CD4-positive, alpha-beta memory T cell (primary cell): Measurements from ENCODE around the gene FPGS. TPM values are rescaled to one million over a fixed set of nuclear protein-coding genes. Genes with fewer than 3 reads are reported as not detected.

Experiments used
- CTCF ChIA-PET: fragments of 350-600 bp; sonication (Branson Sonifier 250); formaldehyde crosslinking; loops from one replicate; lab custom pipeline; 2021; ENCODE audit warnings: inconsistent platforms; ENCODE audit not compliant: partially characterized antibody; lab: Charles Lee
- POLR2A ChIA-PET: fragments of 350-600 bp; sonication (Branson Sonifier 250); formaldehyde crosslinking; loops from one replicate; lab custom pipeline; 2021; ENCODE audit not compliant: partially characterized antibody; lab: Charles Lee
- DNase-seq, 5 donors: peaks; one replicate each; pipeline versions ENCODE4 v3.0.0 to v3.0.0-alpha.2; 2020 to 2022; ENCODE audit warnings: mixed read lengths in 1 of 5
- H3K27ac ChIP-seq: one replicate; pipeline ENCODE4 v1.7.0; 2013; ENCODE audit warnings: low read depth, low read length
- H3K27me3 ChIP-seq: 2 replicates; pipeline ENCODE4 v1.7.0; 2013; ENCODE audit warnings: mild to moderate bottlenecking, low read length, moderate library complexity; ENCODE audit not compliant: insufficient read depth
- H3K36me3 ChIP-seq: 2 replicates; pipeline ENCODE4 v1.7.0; 2013; ENCODE audit warnings: mild to moderate bottlenecking, low read length, moderate library complexity; ENCODE audit not compliant: insufficient read depth
- H3K4me1 ChIP-seq: 2 replicates; pipeline ENCODE4 v1.7.0; 2013; ENCODE audit warnings: mild to moderate bottlenecking, low read length, moderate library complexity; ENCODE audit not compliant: insufficient read depth
- H3K4me3 ChIP-seq, 2 donors: one replicate each; pipeline ENCODE4 v1.7.0; 2013; ENCODE audit warnings: low read length in 2 of 2, mild to moderate bottlenecking in 1 of 2
- H3K9me3 ChIP-seq, 2 donors: one replicate each; pipeline ENCODE4 v1.7.0; 2013; ENCODE audit warnings: low read length in 2 of 2, control low read depth in 1 of 2; ENCODE audit not compliant: control insufficient read depth in 1 of 2
- H3K27ac Mint-ChIP-seq, 7 donors: one replicate each; pipeline ENCODE4 v1.8.0; 2020 to 2021; ENCODE audit warnings: mixed read lengths in 7 of 7, mild to moderate bottlenecking in 6 of 7, inconsistent platforms in 3 of 7, moderate library complexity in 3 of 7
- H3K27me3 Mint-ChIP-seq, 2 donors: one replicate each; pipeline ENCODE4 v1.8.0; 2020 to 2021; ENCODE audit warnings: mixed read lengths in 2 of 2
- H3K36me3 Mint-ChIP-seq, 2 donors: one replicate each; pipeline ENCODE4 v1.8.0; 2020 to 2021; ENCODE audit warnings: mixed read lengths in 2 of 2, inconsistent platforms in 1 of 2, mild to moderate bottlenecking in 1 of 2
- H3K4me1 Mint-ChIP-seq, 4 donors: one replicate each; pipeline ENCODE4 v1.8.0; 2020 to 2021; ENCODE audit warnings: mixed read lengths in 4 of 4, mild to moderate bottlenecking in 1 of 4
- H3K4me3 Mint-ChIP-seq, 8 donors: one replicate each; pipeline ENCODE4 v1.8.0; 2020 to 2021; ENCODE audit warnings: mixed read lengths in 8 of 8, mild to moderate bottlenecking in 7 of 8, moderate library complexity in 6 of 8, inconsistent platforms in 3 of 8
- H3K9me3 Mint-ChIP-seq, 8 donors: one replicate each; pipeline ENCODE4 v1.8.0; 2020 to 2021; ENCODE audit warnings: mixed read lengths in 8 of 8, mild to moderate bottlenecking in 5 of 8, inconsistent platforms in 3 of 8, moderate library complexity in 1 of 8
- intact Hi-C: fragments of 100-400 bp; cut with micrococcal nuclease; formaldehyde crosslinking; loops from one replicate; pipeline ENCODE4 v1.15.1; 2023
- polyA plus RNA-seq, 2 donors: library from polyadenylated mRNA; unstranded; fragments of 300-500 nt; fragmentation: Illumina TruSeq; gene quantifications; one replicate each; pipeline ENCODE4 v1.2.3, GENCODE V29; 2021
- total RNA-seq, 2 experiments: library from RNA; stranded (reverse); gene quantifications; one replicate each; pipeline ENCODE4 v1.2.3, GENCODE V29; 2021

FPGS gene
- total and polyA plus RNA-seq, 4 experiments from 2014 or later: 49.4 to 101 (median 77.5) TPM

DNA sequence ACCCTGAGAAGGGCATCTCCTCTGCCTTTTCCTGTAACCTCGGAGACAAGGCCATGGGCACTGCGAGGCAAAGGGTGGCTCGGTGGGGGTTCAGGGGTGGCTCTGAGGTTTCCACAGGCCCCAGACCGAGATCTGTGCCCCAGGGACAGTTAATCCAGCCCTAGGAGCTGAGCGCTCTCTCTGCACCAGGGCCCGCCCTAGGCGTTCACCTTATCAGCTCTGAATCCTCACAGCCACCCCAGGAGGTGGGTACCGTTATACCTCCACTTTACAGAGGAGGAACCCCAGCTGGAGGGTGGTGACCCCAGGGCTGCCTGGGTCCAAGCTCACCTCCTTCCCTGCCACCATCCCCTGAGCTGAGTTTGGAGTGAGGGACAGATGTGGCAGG lies 54.0 kb downstream of the FPGS start:
- intact Hi-C loops: no loop called here
- H3K36me3 Mint-ChIP-seq: peaks cover 0 to 2% of the 10 kb centered on the region in 2 donors
- H3K4me1 Mint-ChIP-seq: peaks cover 17 to 52% (median 33%) of the 10 kb centered on the region in 4 donors
- no peaks in the 10 kb centered on the region for H3K9me3 ChIP-seq
- H3K4me3 ChIP-seq: no peak overlapping the region
- H3K4me3 Mint-ChIP-seq: no peak overlapping the region
- H3K9me3 Mint-ChIP-seq: no peaks in the 10 kb centered on the region
- H3K27ac Mint-ChIP-seq: peak overlapping the region in 2 of 7 donors; percentile 15 to 36
- no peak for DNase-seq
- H3K27ac ChIP-seq: no peak overlapping the region
- H3K27me3 ChIP-seq: no peaks in the 10 kb centered on the region
- POLR2A ChIA-PET: interaction anchor here (0.6 to 2.0 kb wide), 4 partner anchors 48 to 168 kb away, joined by 3 to 6 read pairs (median 4); partner anchors contain the start of genes CDK9 and FPGS
- CTCF ChIA-PET: no interaction called here
- H3K36me3 ChIP-seq: no peaks in the 10 kb centered on the region
- peaks cover 0 to 2% of the 10 kb centered on the region in 2 donors for H3K27me3 Mint-ChIP-seq
- peaks cover 48% of the 10 kb centered on the region for H3K4me1 ChIP-seq

DNA sequence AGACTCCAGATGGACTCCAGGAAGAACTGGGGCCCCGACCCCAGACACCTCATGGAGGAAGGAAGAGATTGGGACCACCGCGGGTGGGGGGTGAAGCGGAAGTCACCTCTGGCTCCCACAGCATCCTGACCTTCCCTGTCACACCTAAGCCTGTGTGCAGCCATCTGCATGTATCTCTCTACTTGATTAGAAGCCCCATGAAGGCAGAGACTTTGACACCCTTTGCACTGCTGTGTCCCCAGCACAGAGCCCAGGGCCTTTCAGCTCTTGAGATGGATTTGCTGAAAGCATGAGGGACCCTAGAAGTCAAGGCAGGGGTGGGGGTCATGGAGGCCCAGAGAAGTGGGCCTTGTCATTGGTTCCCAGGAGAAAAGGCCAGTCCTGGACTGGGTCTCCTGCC lies 54.6 kb downstream of the FPGS start:
- peaks cover 15 to 52% (median 34%) of the 10 kb centered on the region in 4 donors for H3K4me1 Mint-ChIP-seq

DNA sequence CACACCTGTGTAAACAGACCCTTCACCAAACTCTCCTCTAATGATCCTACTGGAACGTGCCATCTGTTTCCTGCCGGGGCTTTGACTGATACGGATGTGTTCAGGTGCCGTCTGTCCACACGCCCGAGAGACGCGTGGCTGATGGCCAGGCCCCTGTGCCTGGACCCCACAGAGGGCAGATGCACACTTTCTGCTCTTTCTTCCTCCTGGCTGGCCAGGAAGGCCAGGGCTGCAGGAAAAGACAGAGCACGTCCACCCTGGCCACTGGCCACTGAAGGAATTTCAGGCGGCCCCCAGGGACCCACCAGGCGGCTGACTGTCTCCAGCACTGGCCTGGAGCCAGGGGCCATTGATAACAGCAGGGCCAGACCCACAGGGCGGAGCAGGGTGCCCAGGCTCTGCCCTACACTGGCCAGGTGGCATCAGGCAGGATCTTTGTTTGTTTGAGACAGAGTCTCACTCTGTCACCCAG lies 55.4 kb downstream of the FPGS start:
- Histone ChIP-seq H3K36me3 (no peaks in the 10 kb centered on the region), H3K27me3 (no peaks in the 10 kb centered on the region), H3K4me3 (no peak overlapping the region), H3K27ac (no peak overlapping the region), H3K9me3 (no peaks in the 10 kb centered on the region), H3K4me1 (peaks cover 51% of the 10 kb centered on the region)
- Mint-ChIP-seq H3K4me3 (peak overlapping the region in 1 of 8 donors; percentile 39), H3K27ac (peak overlapping the region in 1 of 7 donors; percentile 52), H3K4me1 (peaks cover 22 to 54% (median 36%) of the 10 kb centered on the region in 4 donors), H3K9me3 (no peaks in the 10 kb centered on the region), H3K36me3 (peaks cover 0 to 2% of the 10 kb centered on the region in 2 donors), H3K27me3 (peaks cover 0 to 2% of the 10 kb centered on the region in 2 donors)
- no peak for DNase-seq
- ChIA-PET CTCF (interaction anchor here (1.5 kb wide), 1 partner anchor 12 kb away, joined by 8 read pairs; no protein-coding TSS in a partner anchor), POLR2A (no interaction called here)
- intact Hi-C loops: no loop called here

More for the DNA sequence above, 54.6 kb downstream of the FPGS start:
- no peak for DNase-seq
- peaks cover 48% of the 10 kb centered on the region for H3K4me1 ChIP-seq
- H3K27me3 ChIP-seq: no peaks in the 10 kb centered on the region
- no peaks in the 10 kb centered on the region for H3K9me3 ChIP-seq
- peaks cover 0 to 2% of the 10 kb centered on the region in 2 donors for H3K36me3 Mint-ChIP-seq
- no peak overlapping the region for H3K4me3 ChIP-seq
- peaks cover 0 to 2% of the 10 kb centered on the region in 2 donors for H3K27me3 Mint-ChIP-seq
- ChIA-PET CTCF (no interaction called here), POLR2A (no interaction called here)
- intact Hi-C loops: no loop called here
- H3K27ac ChIP-seq: no peak overlapping the region
- H3K27ac Mint-ChIP-seq: peak overlapping the region in 2 of 7 donors; percentile 41 to 43
- no peaks in the 10 kb centered on the region for H3K36me3 ChIP-seq
- H3K9me3 Mint-ChIP-seq: no peaks in the 10 kb centered on the region
- H3K4me3 Mint-ChIP-seq: no peak overlapping the region

DNA sequence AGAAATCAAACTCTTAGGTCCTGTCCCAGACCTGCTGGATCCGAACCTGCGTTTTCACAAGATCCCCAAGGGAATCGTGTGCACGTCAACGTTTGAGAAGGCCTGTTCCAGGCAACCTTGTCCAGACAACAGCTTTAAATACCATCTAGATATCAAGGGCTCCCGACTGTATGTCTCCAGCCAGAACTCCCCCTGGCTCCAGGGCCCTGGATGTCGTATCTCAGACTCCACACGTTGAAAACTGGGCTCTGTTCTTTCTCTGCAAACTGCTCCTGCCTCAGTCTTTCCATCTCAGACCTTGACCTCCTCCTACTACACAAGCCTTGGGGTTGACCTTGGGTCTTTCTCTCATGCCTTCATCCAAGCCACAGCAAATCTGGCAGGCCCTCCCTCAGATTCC lies 57.6 kb downstream of the FPGS start:
- H3K4me1 ChIP-seq: peaks cover 46% of the 10 kb centered on the region
- DNase-seq: no peak
- Mint-ChIP-seq H3K27me3 (peaks cover 0 to 2% of the 10 kb centered on the region in 2 donors), H3K27ac (peak overlapping the region in 6 of 7 donors; percentile 25 to 97 (median 90)), H3K4me1 (peaks cover 27 to 51% (median 37%) of the 10 kb centered on the region in 4 donors), H3K9me3 (no peaks in the 10 kb centered on the region), H3K36me3 (no peaks in the 10 kb centered on the region), H3K4me3 (no peak overlapping the region)
- no peaks in the 10 kb centered on the region for H3K9me3 ChIP-seq
- CTCF ChIA-PET: no interaction called here
- POLR2A ChIA-PET: interaction anchor here (0.7 to 3.6 kb wide), 2 partner anchors 74 to 77 kb away, joined by 3 to 10 read pairs; partner anchors contain the start of gene CDK9
- no peak overlapping the region for H3K27ac ChIP-seq
- no peaks in the 10 kb centered on the region for H3K36me3 ChIP-seq
- no peak overlapping the region for H3K4me3 ChIP-seq
- H3K27me3 ChIP-seq: no peaks in the 10 kb centered on the region
- intact Hi-C loops: no loop called here

DNA sequence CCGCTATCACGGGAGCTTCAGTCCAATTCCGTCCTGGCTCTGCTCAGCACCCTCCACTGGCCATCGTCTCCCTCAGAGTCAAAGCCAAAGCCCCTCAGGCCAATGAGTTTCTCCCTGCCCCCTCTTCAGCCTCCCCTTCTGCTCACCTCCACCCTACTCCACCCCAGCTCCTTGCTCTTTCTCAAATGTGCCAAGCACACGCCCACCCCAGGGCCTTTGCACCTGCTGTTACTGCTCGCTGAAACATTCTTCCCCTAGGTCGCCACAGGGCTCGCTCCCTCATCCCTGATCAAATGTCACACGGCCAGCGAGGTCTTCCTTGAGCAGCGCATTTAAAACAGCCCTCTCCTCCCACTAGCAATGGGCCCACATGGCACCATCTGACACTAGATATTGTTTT lies 58.1 kb downstream of the FPGS start:
- Histone ChIP-seq H3K4me3 (no peak overlapping the region), H3K9me3 (no peaks in the 10 kb centered on the region), H3K4me1 (peaks cover 47% of the 10 kb centered on the region), H3K36me3 (no peaks in the 10 kb centered on the region), H3K27ac (no peak overlapping the region), H3K27me3 (no peaks in the 10 kb centered on the region)
- Mint-ChIP-seq H3K4me1 (peaks cover 32 to 51% (median 39%) of the 10 kb centered on the region in 4 donors), H3K9me3 (no peaks in the 10 kb centered on the region), H3K27me3 (peaks cover 0 to 2% of the 10 kb centered on the region in 2 donors), H3K36me3 (peaks cover 1% of the 10 kb centered on the region in 2 donors), H3K27ac (peak overlapping the region; percentile 52 to 97 (median 91)), H3K4me3 (peak overlapping the region in 1 of 8 donors; percentile 13)
- no peak for DNase-seq
- POLR2A ChIA-PET: interaction anchor here (1.0 to 3.6 kb wide), 5 partner anchors 9 to 78 kb away, joined by 3 to 10 read pairs (median 3); no protein-coding TSS in a partner anchor
- intact Hi-C loops: no loop called here
- CTCF ChIA-PET: interaction anchor here (5.1 kb wide), 1 partner anchor 126 kb away, joined by 26 read pairs; the partner anchor contains the start of gene TOR2A

DNA sequence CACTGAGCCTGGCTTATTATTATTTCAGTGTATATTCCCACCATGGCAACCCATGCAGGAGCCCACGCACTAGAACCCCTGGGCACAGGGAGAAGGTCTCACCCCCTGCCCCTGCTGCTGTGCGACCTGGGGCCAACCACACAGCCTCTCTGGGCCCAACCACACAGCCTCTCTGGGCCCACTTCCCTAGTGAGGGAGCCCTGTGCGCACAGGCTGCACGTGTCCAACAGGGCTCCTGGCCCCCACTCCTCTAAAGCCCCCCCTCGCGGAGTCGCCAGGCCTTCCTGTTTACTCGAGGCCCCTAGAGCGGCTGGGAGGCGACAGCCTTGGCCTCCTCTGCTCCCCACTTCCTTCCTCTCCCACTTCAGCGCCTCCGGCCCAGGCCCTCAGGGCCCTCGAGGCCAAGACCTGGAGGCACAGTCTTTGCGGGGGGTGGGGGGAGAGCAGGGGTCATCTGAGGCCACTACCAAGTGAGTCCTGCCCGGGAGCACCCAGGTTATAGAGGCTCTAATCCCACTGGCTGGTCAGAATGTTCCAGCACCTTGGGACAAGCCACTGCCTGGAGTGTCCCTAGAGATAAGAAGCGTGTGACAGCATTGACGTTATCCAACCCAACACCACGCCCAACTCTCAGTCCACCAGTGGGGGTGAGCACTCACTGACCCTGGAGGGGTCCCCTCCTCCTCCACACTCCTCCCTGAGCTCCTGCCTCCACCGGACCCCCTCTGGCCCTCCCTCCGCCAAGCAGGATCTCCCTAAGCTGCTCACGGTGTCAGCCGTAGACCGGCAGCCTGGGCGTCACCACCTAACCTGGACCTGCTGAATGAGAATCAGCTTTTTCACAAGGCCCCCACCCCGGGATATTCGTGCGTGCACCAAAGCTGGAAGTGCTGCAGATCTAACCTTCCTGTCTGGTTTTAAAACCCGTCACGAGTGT lies 59.7 kb downstream of the FPGS start:
- POLR2A ChIA-PET: interaction anchor here (0.9 to 3.6 kb wide), 12 partner anchors 44 to 162 kb away, joined by 3 to 22 read pairs (median 4); partner anchors contain the start of genes CDK9, FPGS and SH2D3C
- no peaks in the 10 kb centered on the region for H3K27me3 Mint-ChIP-seq
- no peaks in the 10 kb centered on the region for H3K9me3 Mint-ChIP-seq
- H3K36me3 ChIP-seq: no peaks in the 10 kb centered on the region
- peak; percentile 35 to 68 (median 45) for DNase-seq
- intact Hi-C loops: no loop called here
- no peak overlapping the region for H3K4me3 ChIP-seq
- no peaks in the 10 kb centered on the region for H3K9me3 ChIP-seq
- peaks cover 45% of the 10 kb centered on the region for H3K4me1 ChIP-seq
- H3K4me1 Mint-ChIP-seq: peaks cover 31 to 54% (median 39%) of the 10 kb centered on the region in 4 donors
- peak overlapping the region; percentile 59 for H3K27ac ChIP-seq
- peak overlapping the region; percentile 87 to 97 (median 91) for H3K27ac Mint-ChIP-seq
- no peaks in the 10 kb centered on the region for H3K27me3 ChIP-seq
- CTCF ChIA-PET: interaction anchor here (0.7 to 5.1 kb wide), 7 partner anchors 8 to 127 kb away, joined by 3 to 26 read pairs (median 5); partner anchors contain the start of genes CDK9 and TOR2A
- peak overlapping the region in 7 of 8 donors; percentile 5 to 79 (median 52) for H3K4me3 Mint-ChIP-seq
- peaks cover 1 to 3% of the 10 kb centered on the region in 2 donors for H3K36me3 Mint-ChIP-seq
